Large intestine (tissue), 3 donors: ENCODE data around the gene POLR1E. TPM values are rescaled to one million over a fixed set of nuclear protein-coding genes. Genes with fewer than 3 reads are reported as not detected.

ENCODE experiments used
- DNase-seq, 2 donors: peaks; one replicate each; pipeline versions ENCODE4 v3.0.0 to v3.0.0-alpha.2; 2013
- H3K27ac ChIP-seq: one replicate; pipeline ENCODE4 v1.5.1; 2013; ENCODE audit warnings: low read length
- H3K27me3 ChIP-seq: 2 replicates; pipeline ENCODE4 v1.6.1; 2013; ENCODE audit warnings: low read length; ENCODE audit not compliant: control insufficient read depth, insufficient read depth
- H3K36me3 ChIP-seq: 2 replicates; pipeline ENCODE4 v1.6.1; 2013; ENCODE audit warnings: low read length; ENCODE audit not compliant: control insufficient read depth, insufficient read depth
- H3K4me1 ChIP-seq: one replicate; pipeline ENCODE4 v1.6.1; 2013; ENCODE audit warnings: low read length; ENCODE audit not compliant: control insufficient read depth, insufficient read depth
- H3K4me3 ChIP-seq: one replicate; pipeline ENCODE4 v1.5.1; 2013; ENCODE audit warnings: low read length
- H3K9me3 ChIP-seq: one replicate; pipeline ENCODE4 v1.6.1; 2013; ENCODE audit warnings: mild to moderate bottlenecking, low read depth, low read length, moderate library complexity; ENCODE audit not compliant: control insufficient read depth
- WGBS: methylation state at CpG from one replicate; pipeline ENCODE4 v1.1.5; 2013; ENCODE audit warnings: low lambda C conversion rate; ENCODE audit not compliant: insufficient coverage; 5-methylcytosine and 5-hydroxymethylcytosine counted together
- polyA plus RNA-seq: library from polyadenylated mRNA; unstranded; fragments of 120-200 nt; gene quantifications from one replicate; pipeline ENCODE4 v1.2.1, GENCODE V29; 2013

Gene POLR1E
- polyA plus RNA-seq, 1 donor = 17.4 TPM

GRCh38 chr9:37445832-37446231, 39.9 kb upstream of the POLR1E start:
- DNase-seq = no peak
- Histone ChIP-seq H3K27me3 (no peaks in the 10 kb centered on the region), H3K27ac (no peak overlapping the region), H3K4me3 (no peak overlapping the region), H3K9me3 (no peaks in the 10 kb centered on the region), H3K36me3 (peaks cover 33% of the 10 kb centered on the region), H3K4me1 (no peaks in the 10 kb centered on the region)
- no CpG with 5 or more reads among the region's 6 CpGs for WGBS

- Histone ChIP-seq H3K27me3 (no peaks in the 10 kb centered on the region), H3K9me3 (no peaks in the 10 kb centered on the region), H3K27ac (no peak overlapping the region), H3K4me3 (no peak overlapping the region), H3K36me3 (peaks cover 28% of the 10 kb centered on the region), H3K4me1 (no peaks in the 10 kb centered on the region)
- DNase-seq = no peak
- no CpG with 5 or more reads among the region's 4 CpGs for WGBS
These were observed 39.3 kb upstream of the POLR1E start for GRCh38 chr9:37446401-37446800.

GRCh38 chr9:37447111-37447510, 38.6 kb upstream of the POLR1E start:
- H3K4me3 ChIP-seq = no peak overlapping the region
- H3K36me3 ChIP-seq = peaks cover 21% of the 10 kb centered on the region
- no peaks in the 10 kb centered on the region for H3K4me1 ChIP-seq
- no peak overlapping the region for H3K27ac ChIP-seq
- no peaks in the 10 kb centered on the region for H3K27me3 ChIP-seq
- no peaks in the 10 kb centered on the region for H3K9me3 ChIP-seq
- DNase-seq = no peak

- 100% methylated on average over 1 of the region's 12 CpGs for WGBS
- Histone ChIP-seq H3K27ac (no peak overlapping the region), H3K27me3 (no peaks in the 10 kb centered on the region), H3K36me3 (peaks cover 12% of the 10 kb centered on the region), H3K4me3 (no peak overlapping the region), H3K9me3 (peaks cover under 1% of the 10 kb centered on the region), H3K4me1 (no peaks in the 10 kb centered on the region)
- DNase-seq = no peak
These were observed 35.7 kb upstream of the POLR1E start for GRCh38 chr9:37449862-37450632.

- DNase-seq = no peak
- Histone ChIP-seq H3K27ac (no peak overlapping the region), H3K36me3 (peaks cover 12% of the 10 kb centered on the region), H3K27me3 (no peaks in the 10 kb centered on the region), H3K9me3 (peaks cover 5% of the 10 kb centered on the region), H3K4me3 (no peak overlapping the region), H3K4me1 (no peaks in the 10 kb centered on the region)
- WGBS = 100% methylated on average over 1 of the region's 3 CpGs
These were observed 34.1 kb upstream of the POLR1E start for GRCh38 chr9:37451628-37452027.

GRCh38 chr9:37452611-37453010, 33.1 kb upstream of the POLR1E start:
- Histone ChIP-seq H3K27ac (no peak overlapping the region), H3K9me3 (peaks cover 5% of the 10 kb centered on the region), H3K4me1 (no peaks in the 10 kb centered on the region), H3K4me3 (no peak overlapping the region), H3K27me3 (no peaks in the 10 kb centered on the region), H3K36me3 (peaks cover 12% of the 10 kb centered on the region)
- WGBS = no CpG with 5 or more reads among the region's 1 CpG
- DNase-seq = no peak

- no CpG with 5 or more reads among the region's 1 CpG for WGBS
- Histone ChIP-seq H3K9me3 (peaks cover 5% of the 10 kb centered on the region), H3K4me1 (no peaks in the 10 kb centered on the region), H3K4me3 (no peak overlapping the region), H3K36me3 (peaks cover 8% of the 10 kb centered on the region), H3K27me3 (no peaks in the 10 kb centered on the region), H3K27ac (no peak overlapping the region)
- no peak for DNase-seq
These were observed 31.9 kb upstream of the POLR1E start for GRCh38 chr9:37453827-37454226.

- H3K4me3 ChIP-seq = no peak overlapping the region
- H3K27me3 ChIP-seq = no peaks in the 10 kb centered on the region
- H3K4me1 ChIP-seq = no peaks in the 10 kb centered on the region
- H3K9me3 ChIP-seq = peaks cover 5% of the 10 kb centered on the region
- peaks cover 8% of the 10 kb centered on the region for H3K36me3 ChIP-seq
- no peak for DNase-seq
- no peak overlapping the region for H3K27ac ChIP-seq
These were observed 31.5 kb upstream of the POLR1E start for GRCh38 chr9:37454238-37454637.

GRCh38 chr9:37455884-37456647, 29.7 kb upstream of the POLR1E start:
- Histone ChIP-seq H3K27ac (no peak overlapping the region), H3K36me3 (peaks cover 4% of the 10 kb centered on the region), H3K27me3 (no peaks in the 10 kb centered on the region), H3K9me3 (peaks cover 5% of the 10 kb centered on the region), H3K4me3 (no peak overlapping the region), H3K4me1 (no peaks in the 10 kb centered on the region)
- no CpG with 5 or more reads among the region's 7 CpGs for WGBS
- DNase-seq = no peak

GRCh38 chr9:37456817-37457216, 28.9 kb upstream of the POLR1E start:
- no peak overlapping the region for H3K4me3 ChIP-seq
- H3K27me3 ChIP-seq = no peaks in the 10 kb centered on the region
- no peak for DNase-seq
- H3K9me3 ChIP-seq = peaks cover 5% of the 10 kb centered on the region
- H3K4me1 ChIP-seq = no peaks in the 10 kb centered on the region
- no CpG with 5 or more reads among the region's 1 CpG for WGBS
- H3K27ac ChIP-seq = no peak overlapping the region
- H3K36me3 ChIP-seq = peaks cover 4% of the 10 kb centered on the region
